GM18517 (cell line): Measurements from ENCODE around the gene TNNI2.

Source experiments
- ATAC-seq: cut with Tn5 transposase; IDR thresholded peaks from one replicate; pipeline ENCODE4 v1.9.1; 2021; ENCODE audit warnings: mild to moderate bottlenecking, moderate library complexity; ENCODE audit not compliant: unreplicated experiment

The TNNI2 gene

GRCh38 chr11:1844221-1845094 is 5.7 kb downstream of the TNNI2 start:
- no peak for ATAC-seq

GRCh38 chr11:1845095-1845429 is 6.3 kb downstream of the TNNI2 start:
- ATAC-seq = no peak

- no peak for ATAC-seq
These were observed 7.0 kb downstream of the TNNI2 start for GRCh38 chr11:1845561-1846452.

GRCh38 chr11:1846453-1846932 is 7.7 kb downstream of the TNNI2 start:
- ATAC-seq = no peak

- no peak for ATAC-seq
These were observed 8.4 kb downstream of the TNNI2 start for GRCh38 chr11:1847006-1847735.

- no peak for ATAC-seq
These were observed 9.3 kb downstream of the TNNI2 start for GRCh38 chr11:1847926-1848639.

- no peak for ATAC-seq
These were observed 10.1 kb downstream of the TNNI2 start for GRCh38 chr11:1848640-1849430.

- no peak for ATAC-seq
These were observed 12.8 kb downstream of the TNNI2 start for GRCh38 chr11:1851468-1852180.

GRCh38 chr11:1852271-1852876 is 13.6 kb downstream of the TNNI2 start:
- peak; percentile 3 for ATAC-seq

- peak; percentile 47 for ATAC-seq
These were observed 14.1 kb downstream of the TNNI2 start, which contains the start of gene LSP1 for GRCh38 chr11:1852877-1853276. Gene LSP1 (plus strand): TSS chr11:1853084. CDS start chr11:1853145, 61 bp downstream.

- ATAC-seq = no peak
These were observed 14.8 kb downstream of the TNNI2 start for GRCh38 chr11:1853376-1854131.

GRCh38 chr11:1854132-1854948 is 15.6 kb downstream of the TNNI2 start:
- ATAC-seq = peak; percentile 12

GRCh38 chr11:1854949-1855885 is 16.4 kb downstream of the TNNI2 start:
- ATAC-seq = peak; percentile 34

GRCh38 chr11:1855886-1856265 is 17.1 kb downstream of the TNNI2 start:
- ATAC-seq = no peak

- no peak for ATAC-seq
These were observed 17.7 kb downstream of the TNNI2 start for GRCh38 chr11:1856306-1857005.
